Esophagus muscularis mucosa (tissue), 4 donors: ENCODE results near the gene MFSD11. TPM values are rescaled to one million over a fixed set of nuclear protein-coding genes. Genes with fewer than 3 reads are reported as not detected.
A peak's percentile ranks its signal among the peaks of the same experiment; 100 is the strongest.

Experiments
- DNase-seq: peaks from one replicate; pipeline ENCODE4 v3.0.0-alpha.2; 2017; ENCODE audit errors: extremely low spot score
- H3K27ac ChIP-seq, 4 donors: fragments of 200-600 bp; sonication (generic); replicated peaks in 1 of 4; 1 replicate in 3 of 4; 2 replicates in 1 of 4; pipeline ENCODE4 v1.5.1; 2016 to 2019; ENCODE audit warnings: mild to moderate bottlenecking in 1 of 4
- H3K27me3 ChIP-seq, 4 donors: fragments of 200-600 bp; sonication (generic); one replicate each; pipeline versions ENCODE4 v1.5.1 to v1.6.0; 2016 to 2019
- H3K36me3 ChIP-seq, 4 donors: fragments of 200-600 bp; sonication (generic); one replicate each; pipeline ENCODE4 v1.5.1; 2016 to 2019
- H3K4me1 ChIP-seq, 4 donors: fragments of 200-600 bp; sonication (generic); one replicate each; pipeline ENCODE4 v1.5.1; 2016 to 2019
- H3K4me3 ChIP-seq, 4 donors: fragments of 200-600 bp; sonication (generic); 1 replicate in 2 of 4; 2 replicates in 2 of 4; pipeline ENCODE4 v1.5.1; 2016 to 2019; ENCODE audit warnings: mild to moderate bottlenecking in 4 of 4, moderate library complexity in 1 of 4
- H3K9me3 ChIP-seq, 4 donors: fragments of 200-600 bp; sonication (generic); 1 replicate in 3 of 4; 2 replicates in 1 of 4; pipeline ENCODE4 v1.5.1; 2016 to 2019
- EP300 ChIP-seq: sonication (generic); formaldehyde crosslinking; IDR thresholded peaks from one replicate; pipeline ENCODE4 v1.6.1; 2017; ENCODE audit warnings: antibody characterized with exemption
- POLR2A ChIP-seq: fragments of 450-650 bp; IDR thresholded peaks from one replicate; pipeline ENCODE4 v1.6.1; 2017; ENCODE audit warnings: antibody characterized with exemption, moderate library complexity, mild to moderate bottlenecking, low read depth
- POLR2AphosphoS5 ChIP-seq, 2 donors: sonication (generic); formaldehyde crosslinking; IDR thresholded peaks; one replicate each; pipeline ENCODE4 v1.6.1; 2017; ENCODE audit warnings: antibody characterized with exemption in 2 of 2
- WGBS: methylation state at CpG from one replicate; pipeline ENCODE4 v1.1.5; 2018; 5-methylcytosine and 5-hydroxymethylcytosine counted together
- intact Hi-C: fragments of 100-400 bp; cut with DNase I; formaldehyde crosslinking; loops from one replicate; pipeline ENCODE4 v1.15.1; 2023
- total RNA-seq, 4 donors: library from RNA; depleted of rRNA; stranded (reverse); fragments of >200 nt; gene quantifications; one replicate each; pipeline versions ENCODE4 v1.1.0 to v1.2.1, GENCODE V29; 2016
- TF ChIP-seq, protein P1 (sequence below), 3 experiments: fragments of 200-600 bp in 2 of 3; fragments of 450-650 bp in 1 of 3; sonication (generic) in 2 of 3; IDR thresholded peaks; one replicate each; pipeline ENCODE4 v1.5.1; 2017 to 2019; ENCODE audit warnings: antibody characterized with exemption in 3 of 3, mild to moderate bottlenecking in 2 of 3, moderate library complexity in 1 of 3

Gene MFSD11
- total RNA-seq, 4 donors from 2014 or later: 17.1 to 22.4 (median 18.8) TPM

DNA sequence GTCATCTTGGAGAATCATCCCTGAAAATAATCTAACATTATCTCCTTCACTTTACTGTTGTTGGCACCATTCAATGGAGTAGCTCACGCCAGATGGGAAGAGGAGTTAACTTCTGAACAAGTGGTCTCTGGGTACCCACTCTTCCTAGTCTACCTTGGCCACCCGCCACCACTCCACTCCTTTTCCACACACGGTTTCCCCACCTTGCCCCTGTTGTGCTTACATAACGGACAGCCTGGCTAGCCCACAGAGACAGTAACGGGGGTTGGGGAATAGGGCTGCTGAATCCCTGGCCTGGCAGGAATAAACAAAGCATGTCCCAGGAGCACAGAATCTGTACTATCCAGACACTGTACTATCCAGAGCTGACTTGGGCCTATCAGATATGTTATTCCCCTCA, 23.6 kb upstream of the MFSD11 start:
- WGBS: 54% methylated on average over 5 of the region's 5 CpGs
- Histone ChIP-seq H3K27ac (peak overlapping the region; percentile 52 to 74 (median 68)), H3K9me3 (no peaks in the 10 kb centered on the region), H3K4me3 (no peak overlapping the region), H3K27me3 (no peaks in the 10 kb centered on the region), H3K36me3 (peaks cover 38 to 65% (median 62%) of the 10 kb centered on the region in 4 donors), H3K4me1 (peaks cover 50 to 73% (median 58%) of the 10 kb centered on the region in 4 donors)
- DNase-seq: no peak
- TF ChIP-seq EP300 (no peak), POLR2AphosphoS5 (IDR thresholded peaks at IDR 0.05) (no peak), POLR2A (no peak)
- TF ChIP-seq, protein P1, sequence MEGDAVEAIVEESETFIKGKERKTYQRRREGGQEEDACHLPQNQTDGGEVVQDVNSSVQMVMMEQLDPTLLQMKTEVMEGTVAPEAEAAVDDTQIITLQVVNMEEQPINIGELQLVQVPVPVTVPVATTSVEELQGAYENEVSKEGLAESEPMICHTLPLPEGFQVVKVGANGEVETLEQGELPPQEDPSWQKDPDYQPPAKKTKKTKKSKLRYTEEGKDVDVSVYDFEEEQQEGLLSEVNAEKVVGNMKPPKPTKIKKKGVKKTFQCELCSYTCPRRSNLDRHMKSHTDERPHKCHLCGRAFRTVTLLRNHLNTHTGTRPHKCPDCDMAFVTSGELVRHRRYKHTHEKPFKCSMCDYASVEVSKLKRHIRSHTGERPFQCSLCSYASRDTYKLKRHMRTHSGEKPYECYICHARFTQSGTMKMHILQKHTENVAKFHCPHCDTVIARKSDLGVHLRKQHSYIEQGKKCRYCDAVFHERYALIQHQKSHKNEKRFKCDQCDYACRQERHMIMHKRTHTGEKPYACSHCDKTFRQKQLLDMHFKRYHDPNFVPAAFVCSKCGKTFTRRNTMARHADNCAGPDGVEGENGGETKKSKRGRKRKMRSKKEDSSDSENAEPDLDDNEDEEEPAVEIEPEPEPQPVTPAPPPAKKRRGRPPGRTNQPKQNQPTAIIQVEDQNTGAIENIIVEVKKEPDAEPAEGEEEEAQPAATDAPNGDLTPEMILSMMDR (IDR thresholded peaks at IDR 0.05): no peak
- intact Hi-C loops: loop anchor here (10.0 kb wide), 1 partner anchor 160 kb away; no protein-coding TSS in a partner anchor

DNA sequence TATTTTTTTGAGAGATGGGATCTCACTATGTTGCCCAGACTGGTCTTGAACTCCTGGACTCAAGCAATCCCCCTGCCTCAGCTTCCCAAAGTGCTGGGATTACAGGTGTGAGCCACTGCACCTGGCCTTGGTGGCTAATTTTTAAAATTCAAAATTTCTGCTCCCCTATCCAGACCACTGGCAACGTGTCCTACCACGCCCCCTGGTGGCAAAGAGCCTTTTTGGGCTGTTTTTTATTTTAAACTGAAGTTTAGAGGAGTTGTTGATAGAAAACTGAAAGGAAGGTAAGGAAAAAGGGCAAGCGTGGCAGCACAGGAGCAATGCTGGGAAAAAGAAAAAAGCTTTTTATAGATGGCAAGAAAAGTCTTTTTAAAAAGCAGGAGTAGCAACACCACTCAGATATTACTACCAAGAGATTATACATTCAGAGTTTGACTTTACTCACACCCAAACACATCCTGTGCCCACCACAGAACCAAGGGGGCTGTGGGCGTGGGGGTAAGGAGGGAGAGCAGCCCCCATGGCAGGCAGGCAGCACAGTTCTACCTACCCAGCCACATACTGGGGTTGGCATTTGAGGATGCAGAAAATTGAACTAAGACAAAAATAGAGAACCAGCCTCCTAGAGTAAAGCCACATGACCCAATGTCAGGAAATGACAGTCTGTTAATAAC, 23.0 kb upstream of the MFSD11 start:
- no peak for DNase-seq
- TF ChIP-seq, protein P1 (IDR thresholded peaks at IDR 0.05): peak; percentile 87 to 91 (median 89)
- TF ChIP-seq POLR2AphosphoS5 (IDR thresholded peaks at IDR 0.05) (peak; percentile 10 to 27), EP300 (no peak)
- no peaks in the 10 kb centered on the region for H3K27me3 ChIP-seq
- intact Hi-C loops: loop anchor here (5.0 to 10.0 kb wide), 2 partner anchors 33 to 160 kb away; no protein-coding TSS in a partner anchor
- no peak overlapping the region for H3K4me3 ChIP-seq
- H3K36me3 ChIP-seq: peaks cover 44 to 71% (median 69%) of the 10 kb centered on the region in 4 donors
- 14% methylated on average over 4 of the region's 4 CpGs for WGBS
- peaks cover 49 to 67% (median 52%) of the 10 kb centered on the region in 4 donors for H3K4me1 ChIP-seq
- H3K27ac ChIP-seq: peak overlapping the region; percentile 52 to 74 (median 68)
- no peaks in the 10 kb centered on the region for H3K9me3 ChIP-seq

DNA sequence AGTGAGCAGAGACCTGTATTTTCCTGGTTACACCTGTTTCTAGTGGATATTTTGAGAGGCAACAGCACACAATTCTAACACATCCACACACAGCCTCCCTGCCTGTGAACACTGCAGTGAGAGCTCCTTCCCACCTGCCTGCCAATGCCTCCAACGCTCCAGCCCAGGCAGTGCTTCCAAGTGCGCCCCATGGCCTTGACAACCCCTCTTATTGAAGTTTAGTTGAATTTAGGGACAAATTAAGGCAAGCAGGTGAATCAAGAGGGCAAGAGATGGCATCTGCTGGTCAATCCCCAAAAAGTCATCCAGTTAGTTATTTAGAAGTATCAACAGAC, 22.5 kb upstream of the MFSD11 start:
- Histone ChIP-seq H3K4me1 (peaks cover 49 to 66% (median 52%) of the 10 kb centered on the region in 4 donors), H3K9me3 (no peaks in the 10 kb centered on the region), H3K27ac (peak overlapping the region; percentile 52 to 74 (median 68)), H3K27me3 (no peaks in the 10 kb centered on the region), H3K36me3 (peaks cover 49 to 76% (median 74%) of the 10 kb centered on the region in 4 donors), H3K4me3 (no peak overlapping the region)
- DNase-seq: no peak
- TF ChIP-seq POLR2AphosphoS5 (IDR thresholded peaks at IDR 0.05): no peak
- 73% methylated on average over 2 of the region's 2 CpGs for WGBS
- intact Hi-C loops: loop anchor here (5.0 to 10.0 kb wide), 2 partner anchors 33 to 161 kb away; no protein-coding TSS in a partner anchor

DNA sequence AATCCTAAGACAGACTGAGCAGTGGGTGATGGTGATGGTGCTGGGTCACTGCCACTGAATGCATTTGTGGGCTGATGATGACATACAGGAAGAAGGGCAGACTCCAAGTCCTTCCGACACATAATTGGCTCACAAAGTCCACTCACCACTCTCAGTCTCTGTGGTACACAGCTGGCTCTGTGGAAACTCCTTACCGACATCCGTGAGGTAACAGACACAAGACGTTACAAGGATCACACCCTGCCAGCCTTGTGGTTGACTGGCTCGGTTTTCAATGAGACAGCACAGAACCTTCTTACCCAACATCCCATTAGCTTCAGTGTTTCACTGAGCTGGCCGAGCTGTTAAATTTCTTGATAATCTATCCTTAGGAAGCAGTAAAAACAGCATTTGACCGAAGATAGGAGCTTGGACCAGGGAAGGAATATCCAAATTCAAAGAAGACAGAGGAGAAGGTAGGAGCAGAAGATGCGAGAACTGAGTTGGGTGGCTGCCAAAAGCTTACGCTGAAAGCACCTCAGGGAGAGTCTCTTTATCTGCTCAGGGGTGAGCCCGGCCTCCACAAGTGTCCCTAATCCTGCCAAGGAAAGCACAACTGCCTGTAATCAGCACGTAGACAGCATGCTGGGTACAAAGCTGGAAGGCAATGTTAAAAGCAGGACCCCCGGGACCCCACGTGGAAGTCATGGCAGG, 21.6 kb upstream of the MFSD11 start:
- intact Hi-C loops: loop anchor here (5.0 to 10.0 kb wide), 2 partner anchors 34 to 161 kb away; no protein-coding TSS in a partner anchor
- peak overlapping the region; percentile 60 to 74 (median 68) for H3K27ac ChIP-seq
- H3K36me3 ChIP-seq: peaks cover 57 to 85% (median 82%) of the 10 kb centered on the region in 4 donors
- no peaks in the 10 kb centered on the region for H3K9me3 ChIP-seq
- H3K27me3 ChIP-seq: no peaks in the 10 kb centered on the region
- peaks cover 52 to 68% (median 55%) of the 10 kb centered on the region in 4 donors for H3K4me1 ChIP-seq
- no peak overlapping the region for H3K4me3 ChIP-seq
- TF ChIP-seq POLR2AphosphoS5 (IDR thresholded peaks at IDR 0.05): peak; percentile 72 to 73
- no peak for TF ChIP-seq EP300
- TF ChIP-seq, protein P1 (IDR thresholded peaks at IDR 0.05): no peak
- no peak for TF ChIP-seq POLR2A
- WGBS: 47% methylated on average over 13 of the region's 13 CpGs
- no peak for DNase-seq

DNA sequence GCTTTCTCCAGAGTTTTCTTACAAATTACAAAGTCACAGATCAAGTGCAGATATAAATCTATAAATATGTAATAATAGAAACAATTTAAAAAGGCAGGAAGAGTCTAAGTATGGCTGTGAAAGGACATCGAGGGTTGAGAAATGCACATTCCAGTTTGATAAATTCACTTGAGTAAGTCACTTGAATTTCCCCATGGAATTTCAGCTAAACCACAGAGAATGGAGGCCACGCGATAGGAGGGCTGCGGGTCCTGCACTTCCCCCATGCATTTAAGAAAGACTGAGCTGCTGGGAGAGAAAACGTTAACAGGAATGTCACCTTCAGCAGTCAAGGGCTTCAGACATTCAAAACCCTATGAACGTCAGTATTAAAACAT, 21.1 kb upstream of the MFSD11 start:
- no peaks in the 10 kb centered on the region for H3K9me3 ChIP-seq
- intact Hi-C loops: loop anchor here (5.0 to 10.0 kb wide), 2 partner anchors 35 to 162 kb away; no protein-coding TSS in a partner anchor
- peaks cover 63 to 90% (median 87%) of the 10 kb centered on the region in 4 donors for H3K36me3 ChIP-seq
- 67% methylated on average over 6 of the region's 6 CpGs for WGBS
- no peaks in the 10 kb centered on the region for H3K27me3 ChIP-seq
- DNase-seq: no peak
- TF ChIP-seq POLR2AphosphoS5 (IDR thresholded peaks at IDR 0.05): no peak
- TF ChIP-seq POLR2A: no peak
- TF ChIP-seq, protein P1 (IDR thresholded peaks at IDR 0.05): no peak
- no peak for TF ChIP-seq EP300
- peaks cover 50 to 68% (median 55%) of the 10 kb centered on the region in 4 donors for H3K4me1 ChIP-seq
- H3K4me3 ChIP-seq: no peak overlapping the region
- H3K27ac ChIP-seq: peak overlapping the region; percentile 60 to 74 (median 68)
